HuH-7 (cell line): Measurements from ENCODE around the gene ABHD10.
A peak's percentile ranks its signal among the peaks of the same experiment; 100 is the strongest.

ENCODE experiments used
- DNase-seq: peaks from one replicate; pipeline ENCODE4 v3.0.0; 2011; ENCODE audit warnings: low spot score

ABHD10 gene

DNA sequence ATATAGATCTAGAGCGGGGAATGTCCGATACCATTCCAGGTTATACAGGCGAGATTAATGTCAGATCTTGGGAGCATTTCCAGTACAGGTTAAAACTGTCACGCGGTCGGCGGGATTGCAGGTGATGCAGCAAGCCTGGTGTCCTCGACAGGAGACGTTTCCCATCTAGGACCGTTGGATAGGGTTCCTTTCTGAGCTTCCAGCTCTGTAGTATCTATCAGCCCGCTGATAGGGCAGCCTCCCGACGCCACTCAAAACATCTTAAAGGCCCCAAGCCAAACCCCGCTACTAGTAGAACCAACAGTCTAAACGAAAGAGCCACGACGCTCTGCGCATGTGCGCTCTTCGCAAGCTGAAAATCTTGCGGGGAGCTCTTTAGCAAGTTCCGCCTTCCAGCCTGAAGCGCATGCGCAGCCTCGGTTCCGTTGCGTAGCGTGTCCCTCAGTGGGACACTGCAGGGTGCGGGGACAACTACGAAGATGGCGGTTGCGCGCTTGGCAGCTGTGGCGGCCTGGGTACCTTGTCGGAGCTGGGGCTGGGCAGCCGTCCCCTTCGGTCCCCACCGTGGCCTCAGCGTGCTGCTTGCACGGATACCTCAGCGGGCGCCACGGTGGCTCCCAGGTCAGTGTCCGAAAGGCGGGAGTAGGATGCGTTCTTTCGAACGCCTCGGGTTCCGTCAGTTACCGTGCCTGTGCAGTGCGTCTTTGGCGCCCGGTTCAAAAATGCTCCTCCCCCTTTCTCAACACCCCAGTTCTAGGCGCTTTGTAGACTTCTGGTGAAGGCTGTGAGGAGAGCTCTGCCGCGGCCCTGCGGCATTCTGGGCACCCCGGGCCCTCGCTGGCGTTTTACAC, at the start of gene ABHD10:
Gene ABHD10 (plus strand): TSS at position 444 of the 851 bp plus-strand sequence. CDS start 36 bp downstream, at position 480.
- peak; percentile 92 for DNase-seq

DNA sequence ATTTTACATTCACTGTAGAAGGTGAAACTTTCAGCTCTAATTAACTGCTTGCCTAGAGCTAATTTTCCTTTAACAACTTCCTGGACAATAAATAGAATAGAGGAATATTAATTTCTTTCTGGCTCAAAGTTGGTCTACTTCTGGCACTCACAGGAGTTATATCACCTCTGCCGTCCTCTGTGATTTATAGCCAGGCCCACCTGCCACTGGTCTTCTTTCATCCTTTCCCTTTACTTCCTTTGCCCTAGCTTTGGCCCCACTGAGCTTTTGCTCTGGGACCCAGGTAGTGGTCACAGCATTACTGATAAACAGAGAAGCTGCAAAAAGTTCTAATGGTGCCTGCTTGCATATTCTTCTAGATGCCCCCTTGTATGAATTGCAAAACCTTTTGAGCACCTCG, 49.3 kb upstream of the ABHD10 start:
- no peak for DNase-seq

DNA sequence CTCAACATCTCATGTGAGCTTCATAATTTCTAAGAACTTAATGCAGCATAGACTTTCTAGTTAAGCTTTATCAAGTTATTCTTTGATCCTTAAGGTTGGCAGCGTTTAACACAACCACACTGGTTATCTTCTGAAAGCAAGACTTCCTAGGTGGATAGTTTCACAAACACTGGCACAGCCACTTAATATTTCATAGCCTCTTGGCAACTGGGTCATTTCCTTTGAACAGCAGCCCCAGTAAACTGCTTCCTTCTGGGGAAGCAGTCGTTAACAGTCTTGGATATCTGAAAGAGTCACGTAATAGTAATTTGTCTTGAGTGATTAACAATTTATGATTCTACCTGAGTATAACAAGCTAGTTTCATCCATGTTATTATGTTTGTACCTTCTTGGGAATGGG, 45.9 kb upstream of the ABHD10 start:
- no peak for DNase-seq

DNA sequence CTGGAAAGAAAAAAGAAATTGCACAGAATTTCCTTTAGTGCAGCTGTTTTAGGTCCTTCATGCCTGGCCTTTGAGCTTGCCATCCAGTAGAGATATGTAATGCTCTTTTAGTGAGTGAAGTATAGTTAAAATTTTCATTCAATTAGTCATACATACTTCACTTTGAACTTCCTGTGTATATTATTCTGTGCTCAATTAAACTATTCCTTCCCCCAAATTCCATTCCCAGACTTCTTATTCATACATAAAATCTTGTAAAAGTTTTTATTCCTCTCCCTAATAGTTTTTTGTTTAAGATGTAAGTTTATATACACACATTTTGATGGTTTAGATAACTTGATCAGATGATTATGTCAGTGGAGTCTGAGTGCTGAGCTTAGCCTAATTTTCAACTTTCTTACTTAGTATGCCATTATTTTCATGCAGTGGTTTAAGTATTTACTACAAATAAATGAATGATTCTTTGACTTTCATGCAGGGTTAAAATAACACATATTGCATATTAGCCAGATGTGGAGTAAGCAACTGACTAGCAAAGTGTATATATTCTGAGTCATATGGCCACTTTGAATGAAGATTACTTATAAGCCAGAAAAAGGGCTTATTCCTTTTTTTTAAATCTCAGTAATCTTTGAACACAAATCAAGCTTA, 42.5 kb upstream of the ABHD10 start:
- DNase-seq, result no peak

DNA sequence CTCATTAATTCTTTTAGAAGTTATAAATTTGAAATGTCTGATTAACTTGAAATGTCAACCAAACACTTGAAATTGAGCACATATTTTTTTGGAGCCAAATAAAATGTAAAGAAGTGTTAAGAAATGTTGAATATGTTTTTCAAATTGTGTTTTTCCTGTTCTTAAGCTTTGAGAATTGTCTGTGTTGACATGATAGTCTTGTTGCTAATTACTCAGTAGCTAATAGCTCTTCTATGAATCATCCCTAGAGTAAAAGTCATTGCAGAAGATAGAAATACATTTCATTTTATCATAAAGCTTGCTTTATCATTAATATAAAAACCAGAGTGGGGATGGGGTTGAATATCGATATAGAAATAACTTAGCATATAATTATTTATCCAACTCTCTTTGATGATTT, 41.9 kb upstream of the ABHD10 start:
- DNase-seq, result no peak

DNA sequence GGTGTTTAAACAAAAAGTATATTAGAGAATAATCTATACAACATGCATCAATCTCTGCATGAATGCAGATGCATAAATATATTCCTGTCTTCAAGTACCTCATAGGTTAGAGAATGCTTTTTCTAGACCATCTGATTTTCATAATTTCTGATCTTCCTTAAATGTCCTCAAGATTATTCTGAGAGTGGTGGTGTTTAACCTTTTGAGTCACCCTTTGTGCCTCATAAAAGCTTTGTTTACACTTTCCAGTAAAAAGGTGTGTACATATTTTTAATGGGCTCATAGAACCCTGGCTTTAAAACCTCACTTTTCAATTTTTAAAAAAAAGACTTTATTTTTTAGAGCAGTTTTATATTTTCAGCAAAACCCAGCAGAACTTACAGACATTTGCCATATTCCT, 41.0 kb upstream of the ABHD10 start:
- DNase-seq, result no peak

DNA sequence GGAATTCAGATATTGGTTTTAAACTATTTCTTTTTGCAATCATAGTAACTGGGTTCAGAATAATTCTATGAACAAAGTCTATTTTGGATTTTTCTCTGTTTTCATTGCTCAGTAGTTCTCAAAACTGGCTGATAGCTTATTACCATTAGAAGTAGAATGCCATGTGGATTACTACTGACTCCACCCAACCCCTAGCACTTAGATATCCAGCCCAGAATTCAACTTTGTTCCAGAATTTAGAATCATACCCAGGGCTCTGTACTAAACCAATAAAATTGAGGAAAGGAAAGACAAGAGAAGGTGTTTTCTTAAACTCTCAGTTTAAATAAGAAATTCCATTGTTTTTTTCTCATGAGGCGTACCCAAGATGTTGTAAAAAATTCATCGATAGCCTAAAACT, 39.0 kb upstream of the ABHD10 start:
- DNase-seq, result no peak

DNA sequence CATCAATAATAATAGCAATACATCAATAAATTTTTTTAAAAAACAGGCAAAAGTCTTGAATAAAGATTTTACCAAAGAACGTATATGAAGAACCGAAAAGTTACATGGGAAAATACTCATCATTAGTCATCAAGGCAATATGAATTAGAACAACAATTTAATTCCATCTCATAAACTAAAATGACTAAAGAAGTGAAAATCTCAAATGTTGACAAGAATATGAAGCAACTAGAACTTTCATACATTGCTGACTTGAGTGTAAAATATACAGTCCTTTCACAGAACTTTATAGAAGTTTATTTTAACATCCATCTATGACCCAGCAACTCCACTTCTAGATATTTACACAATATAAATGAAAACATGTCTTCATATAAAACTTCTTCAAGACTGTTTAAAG, 35.3 kb upstream of the ABHD10 start:
- DNase-seq, result no peak

DNA sequence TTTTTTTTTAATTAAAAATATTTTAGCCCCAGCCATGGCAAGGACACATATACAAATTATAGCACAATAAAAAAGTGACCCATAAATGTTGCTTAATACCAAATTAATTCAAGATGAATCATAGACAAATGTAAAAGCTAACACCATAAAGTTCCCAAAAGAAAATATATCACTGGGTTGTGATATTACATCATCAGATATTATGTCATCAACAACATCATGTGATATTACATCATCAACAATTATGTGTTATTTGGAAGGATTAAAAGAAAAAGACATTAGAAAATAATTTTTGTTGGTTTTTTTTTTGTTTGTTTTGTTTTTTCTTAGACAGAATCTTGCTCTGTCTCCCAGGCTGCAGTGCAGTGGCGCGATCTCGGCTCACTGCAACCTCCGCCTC, 34.5 kb upstream of the ABHD10 start:
- no peak for DNase-seq

DNA sequence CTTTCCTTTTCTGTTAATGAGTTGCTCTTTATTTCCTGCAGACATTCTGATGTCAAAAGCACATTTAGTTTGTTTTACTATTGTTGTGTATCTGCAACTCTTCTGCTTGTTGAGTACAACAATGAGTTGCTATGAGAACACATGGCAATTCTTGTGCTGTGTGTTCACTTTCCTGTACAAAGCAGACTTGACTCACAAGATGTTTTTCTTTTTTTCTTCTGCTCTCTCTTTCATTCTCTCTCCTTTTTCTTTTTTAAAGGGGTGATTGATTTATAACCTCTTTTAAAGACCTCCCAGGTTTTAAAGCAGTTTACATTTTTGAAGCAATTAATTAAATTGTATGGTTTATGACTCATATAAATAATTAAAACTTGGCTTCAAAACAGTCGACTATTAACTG, 31.6 kb upstream of the ABHD10 start:
- no peak for DNase-seq

DNA sequence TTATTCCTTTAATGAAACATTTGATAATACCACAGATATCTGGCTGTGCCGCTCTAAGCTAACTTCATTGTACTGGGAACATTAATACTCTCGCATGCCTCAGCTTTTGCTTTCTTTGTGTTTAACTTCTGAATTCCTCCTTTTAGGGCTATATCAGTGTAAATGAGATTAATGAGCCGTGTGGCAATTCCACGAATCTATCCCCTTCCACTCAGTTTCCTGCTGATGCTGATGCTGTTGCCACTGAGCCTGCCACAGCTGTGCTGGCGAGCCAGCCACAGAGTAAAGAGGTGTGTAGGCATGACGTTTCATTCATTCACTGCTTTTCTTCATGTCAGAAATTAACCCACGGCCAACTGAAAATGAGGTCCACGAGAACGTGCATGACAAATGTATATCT, 30.0 kb upstream of the ABHD10 start:
- no peak for DNase-seq

DNA sequence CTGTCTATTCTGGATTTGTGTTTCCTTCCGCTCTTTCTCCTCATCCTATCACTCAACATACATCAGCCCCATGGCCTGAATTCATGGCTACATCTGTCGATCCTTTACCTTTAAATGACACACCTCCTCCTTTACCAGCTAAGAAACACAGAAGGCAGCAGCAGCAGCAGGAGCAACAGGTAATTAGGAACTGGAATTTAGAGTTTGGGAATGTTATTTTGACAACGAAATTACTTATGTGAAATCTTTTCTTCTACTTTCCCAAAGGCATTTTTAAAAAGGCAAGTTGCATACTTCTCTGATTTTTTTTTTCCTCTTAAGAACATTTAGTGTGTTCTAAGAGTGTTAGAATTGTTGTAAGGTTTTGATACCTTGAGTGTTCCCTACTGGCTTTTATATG, 29.1 kb upstream of the ABHD10 start:
- no peak for DNase-seq

DNA sequence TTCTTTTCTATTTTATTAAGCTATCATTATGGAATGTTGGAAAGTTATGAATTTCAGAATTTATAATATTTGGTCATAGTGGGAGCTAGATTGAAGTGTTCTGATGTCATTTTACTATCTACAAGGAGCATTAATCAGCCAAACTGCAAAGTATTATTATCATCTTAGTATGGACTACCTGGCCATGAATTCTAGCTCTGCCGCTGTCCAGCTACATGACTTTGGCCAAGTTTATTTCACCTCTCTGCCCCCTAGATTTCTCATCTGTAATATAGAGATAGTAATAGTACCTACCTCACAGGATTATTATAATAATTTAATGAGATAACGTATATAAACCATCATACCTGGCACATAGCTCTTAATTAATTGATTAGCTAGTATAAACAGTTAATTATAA, 27.8 kb upstream of the ABHD10 start:
- DNase-seq, result no peak

DNA sequence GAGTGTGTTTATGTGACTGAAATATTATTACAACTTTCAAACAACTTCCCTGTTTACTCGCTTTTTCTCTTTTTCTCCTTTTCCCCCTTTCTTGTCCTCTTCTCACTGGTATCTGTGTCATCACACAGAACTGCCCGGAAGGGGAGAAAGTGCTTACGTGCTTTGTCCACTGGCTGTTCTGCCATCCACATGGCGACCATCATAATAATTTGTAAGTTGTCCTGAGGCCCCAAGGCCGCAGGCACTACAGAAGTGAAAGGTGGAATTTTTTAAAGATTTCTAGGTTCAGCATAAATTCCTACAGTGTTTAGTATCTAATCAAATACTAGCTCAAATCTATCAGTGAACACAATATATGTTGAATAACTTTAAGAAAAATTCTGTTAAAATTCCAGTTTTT, 26.7 kb upstream of the ABHD10 start:
- no peak for DNase-seq

DNA sequence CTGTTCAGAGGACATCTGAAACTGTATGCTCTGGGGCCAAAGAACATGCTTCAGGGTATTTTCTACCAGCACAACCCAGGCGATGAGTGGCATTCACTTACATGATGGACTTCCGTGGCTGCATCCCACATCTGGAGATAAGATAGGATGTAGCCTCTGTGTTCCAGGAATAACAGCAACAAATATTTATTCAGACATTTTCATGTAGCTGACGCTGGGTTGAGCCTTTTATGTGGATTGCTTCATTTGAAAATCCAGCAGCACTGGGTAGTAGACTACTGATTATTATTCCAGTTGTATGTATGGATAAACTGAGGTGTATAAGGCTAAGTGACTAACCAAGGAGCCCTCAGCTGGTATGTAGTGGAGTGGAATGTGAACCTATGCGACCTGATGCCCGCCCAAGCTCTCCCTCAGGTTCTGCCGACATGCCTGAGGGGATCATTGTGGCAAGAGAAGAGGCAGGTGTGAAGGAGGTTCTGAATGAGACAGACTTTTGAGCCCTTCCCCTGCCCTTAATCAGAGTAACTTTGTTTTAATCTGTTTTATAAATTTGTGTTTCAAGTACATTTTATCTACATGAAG, 25.9 kb upstream of the ABHD10 start:
- DNase-seq, result no peak

DNA sequence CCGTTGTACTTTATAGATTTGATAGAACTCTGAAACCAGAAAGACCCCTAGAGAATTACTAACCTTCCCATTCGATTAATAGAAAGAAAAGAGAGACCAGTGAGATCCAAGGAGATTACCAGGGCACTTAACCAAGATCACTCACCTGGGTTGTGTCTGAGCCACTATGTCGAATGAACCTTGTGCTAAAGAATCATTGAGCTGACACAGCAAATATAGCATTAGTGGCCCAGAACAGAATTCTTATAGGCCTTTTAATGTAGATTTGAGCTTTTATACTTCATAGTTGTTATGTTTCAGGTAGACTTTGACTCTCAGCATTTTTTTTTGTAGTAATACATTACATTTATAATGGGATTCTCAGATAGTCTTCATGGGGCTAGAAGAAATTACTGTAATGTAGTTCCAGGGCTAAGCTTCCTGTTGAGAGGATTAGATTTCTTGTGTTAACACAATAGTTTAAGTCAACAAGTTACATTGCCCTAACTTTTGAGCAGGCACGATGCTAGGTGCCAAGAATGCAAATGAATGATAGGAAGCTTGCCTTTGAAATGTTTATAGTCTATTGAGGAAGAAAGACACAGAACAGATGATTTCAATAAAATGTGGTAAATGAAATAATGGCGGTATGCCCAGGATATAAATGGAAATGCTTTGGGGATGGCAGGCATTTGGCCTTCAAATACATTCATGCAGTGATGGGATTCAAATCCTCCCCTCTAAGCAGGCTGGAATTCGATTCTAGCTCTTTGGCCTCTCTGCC, 24.4 kb upstream of the ABHD10 start:
- no peak for DNase-seq

DNA sequence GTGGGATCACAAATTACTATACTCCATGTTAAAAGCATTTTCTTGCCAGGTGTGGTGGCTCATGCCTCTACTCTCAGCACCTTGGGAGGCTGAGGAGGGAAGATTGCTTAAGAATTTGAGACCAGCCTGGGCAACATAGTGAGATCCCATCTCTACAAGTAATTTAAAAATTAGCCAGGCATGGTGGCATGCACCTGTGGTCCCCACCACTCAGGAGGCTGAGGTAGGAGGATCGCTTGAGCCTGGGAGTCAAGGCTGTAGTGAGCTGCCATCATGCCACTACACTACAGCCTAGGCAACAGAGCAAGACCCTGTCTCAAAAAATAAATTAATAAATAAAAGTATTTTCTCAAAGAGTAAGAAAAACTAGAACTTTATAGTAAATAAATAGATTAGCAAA, 22.9 kb upstream of the ABHD10 start:
- no peak for DNase-seq

DNA sequence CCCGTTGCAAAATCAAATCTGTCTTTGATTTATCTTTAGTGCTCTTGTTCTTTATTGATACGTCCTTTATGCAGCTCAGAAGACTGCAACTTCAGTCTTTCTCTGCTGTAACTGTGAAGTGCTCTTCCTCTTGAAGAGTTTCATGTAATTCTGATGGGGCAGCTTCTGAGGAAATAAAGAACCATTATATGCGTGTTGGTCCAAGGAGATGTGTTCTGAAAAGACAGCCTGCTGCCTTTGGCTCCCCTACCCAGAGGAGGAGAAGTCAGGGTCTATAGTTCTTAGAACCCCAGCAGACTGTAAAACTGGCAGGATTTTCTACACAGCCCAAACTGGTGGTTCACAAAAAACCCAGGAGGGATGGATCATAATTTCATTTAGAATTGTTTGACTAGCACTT, 22.4 kb upstream of the ABHD10 start:
- no peak for DNase-seq

DNA sequence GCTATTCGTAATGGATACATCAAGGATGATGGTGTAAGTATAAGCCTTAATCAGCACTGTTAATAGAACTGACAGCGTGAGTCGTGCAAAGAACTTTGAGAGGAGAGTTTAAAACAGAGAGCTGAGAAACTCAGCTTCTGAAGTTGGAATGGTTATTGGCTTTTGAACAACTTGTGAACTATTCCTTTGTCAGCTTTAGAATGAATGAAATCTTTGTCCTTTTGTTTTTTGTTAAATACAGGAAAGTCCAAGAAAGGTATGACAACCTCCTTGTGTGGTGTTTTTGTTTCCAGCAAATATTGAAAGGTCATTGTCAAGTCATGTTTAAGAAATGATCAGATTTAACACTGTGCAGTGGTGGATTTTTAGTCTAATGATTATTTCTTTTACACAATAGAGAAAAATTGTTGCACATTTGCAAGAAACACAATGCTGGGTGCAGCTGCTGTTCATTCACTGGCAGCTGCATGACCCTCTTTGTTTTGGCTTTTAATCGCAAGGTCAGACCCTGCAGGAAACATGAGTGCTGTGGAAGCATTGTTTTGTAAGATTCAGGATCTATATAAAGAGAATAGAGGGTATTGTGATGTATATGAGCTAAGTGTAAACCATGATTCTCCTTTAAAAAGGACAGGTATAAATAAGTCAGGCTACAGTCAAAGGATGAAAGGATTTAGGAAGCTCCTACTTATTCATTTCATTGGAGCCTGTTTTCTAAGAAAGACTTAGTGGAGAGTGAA, 21.7 kb upstream of the ABHD10 start:
- DNase-seq, result no peak

DNA sequence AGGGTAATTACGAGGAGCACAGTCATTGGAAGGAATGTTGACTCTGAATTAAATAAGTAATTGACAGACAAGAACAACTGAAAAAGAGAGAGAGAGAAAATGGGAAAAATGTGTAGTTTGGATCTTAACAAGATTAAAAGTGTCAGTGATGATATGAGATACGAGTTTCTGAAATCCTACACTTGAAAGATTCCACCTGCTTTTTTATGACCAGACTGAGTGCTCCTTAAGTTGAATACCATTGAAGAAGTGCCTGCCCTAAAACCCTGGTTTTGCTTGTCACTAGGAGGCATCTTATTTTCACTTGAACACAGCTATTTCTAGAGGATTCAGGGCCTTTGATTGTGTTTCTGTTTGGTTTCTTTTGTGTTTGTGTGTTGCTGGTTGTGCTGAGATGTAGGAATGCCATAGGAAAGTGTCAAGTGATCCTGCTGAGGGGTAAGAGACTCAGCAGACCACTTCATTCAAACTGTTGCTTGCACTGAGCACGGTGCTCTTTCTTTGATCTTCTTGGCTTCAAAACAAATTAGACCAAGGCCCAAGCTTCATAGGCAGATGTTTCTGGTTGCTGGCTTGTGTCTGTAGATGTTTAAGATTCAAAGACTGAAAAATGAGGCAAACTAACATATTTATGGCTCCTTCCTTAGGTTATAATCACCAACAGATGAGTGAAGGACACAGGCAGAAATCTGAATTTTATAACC, 17.2 kb upstream of the ABHD10 start:
- no peak for DNase-seq

DNA sequence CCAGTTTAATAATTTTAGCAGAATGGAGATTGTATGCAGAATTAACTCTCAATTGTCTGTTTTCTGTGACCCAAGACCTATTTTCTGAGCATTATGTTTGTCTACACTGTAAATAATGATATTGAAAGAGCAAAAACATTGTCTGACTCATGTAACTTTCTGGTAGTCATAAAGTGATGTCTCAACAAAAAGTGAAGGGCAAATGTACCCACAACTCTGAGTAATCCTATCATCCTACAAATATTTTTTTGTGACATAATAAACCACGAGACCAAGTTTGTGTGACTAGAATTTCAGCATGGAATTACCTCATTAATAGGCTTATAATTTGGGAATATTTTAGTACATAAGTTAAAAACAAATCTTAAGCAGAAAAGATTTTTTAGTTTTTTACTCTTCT, 15.4 kb upstream of the ABHD10 start:
- DNase-seq, result no peak
